GM12873 (cell line): ENCODE data around the gene THRSP.

Experiments
- TF ChIP-seq, protein P1 (sequence below): IDR thresholded peaks from 2 replicates; pipeline ENCODE4 v1.5.1; 2012; ENCODE audit warnings: low read depth, mild to moderate bottlenecking, moderate library complexity, low read length, control low read depth; ENCODE audit not compliant: insufficient read depth; ENCODE audit errors: missing control alignments

THRSP gene

DNA sequence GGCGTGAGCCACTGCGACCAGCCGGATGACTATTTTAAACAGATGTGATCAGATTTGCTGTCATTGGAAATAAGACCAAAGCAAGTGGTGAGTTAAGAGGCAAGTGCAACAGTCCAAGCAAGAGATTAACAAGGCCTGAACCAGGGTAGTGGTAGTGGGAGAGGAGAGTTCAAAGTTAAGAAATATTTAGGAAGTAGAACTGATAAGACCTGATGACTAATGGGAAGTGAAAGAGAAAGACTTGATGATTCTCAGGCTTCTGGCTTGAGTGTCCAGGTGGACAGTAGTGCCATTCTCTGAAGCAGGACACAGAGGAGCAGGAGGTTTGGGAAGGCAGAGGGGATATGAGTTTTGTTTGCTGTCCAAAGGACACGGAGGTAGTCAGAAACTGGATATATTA lies 8.8 kb downstream of the THRSP start:
- TF ChIP-seq, protein P1, sequence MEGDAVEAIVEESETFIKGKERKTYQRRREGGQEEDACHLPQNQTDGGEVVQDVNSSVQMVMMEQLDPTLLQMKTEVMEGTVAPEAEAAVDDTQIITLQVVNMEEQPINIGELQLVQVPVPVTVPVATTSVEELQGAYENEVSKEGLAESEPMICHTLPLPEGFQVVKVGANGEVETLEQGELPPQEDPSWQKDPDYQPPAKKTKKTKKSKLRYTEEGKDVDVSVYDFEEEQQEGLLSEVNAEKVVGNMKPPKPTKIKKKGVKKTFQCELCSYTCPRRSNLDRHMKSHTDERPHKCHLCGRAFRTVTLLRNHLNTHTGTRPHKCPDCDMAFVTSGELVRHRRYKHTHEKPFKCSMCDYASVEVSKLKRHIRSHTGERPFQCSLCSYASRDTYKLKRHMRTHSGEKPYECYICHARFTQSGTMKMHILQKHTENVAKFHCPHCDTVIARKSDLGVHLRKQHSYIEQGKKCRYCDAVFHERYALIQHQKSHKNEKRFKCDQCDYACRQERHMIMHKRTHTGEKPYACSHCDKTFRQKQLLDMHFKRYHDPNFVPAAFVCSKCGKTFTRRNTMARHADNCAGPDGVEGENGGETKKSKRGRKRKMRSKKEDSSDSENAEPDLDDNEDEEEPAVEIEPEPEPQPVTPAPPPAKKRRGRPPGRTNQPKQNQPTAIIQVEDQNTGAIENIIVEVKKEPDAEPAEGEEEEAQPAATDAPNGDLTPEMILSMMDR = no peak

DNA sequence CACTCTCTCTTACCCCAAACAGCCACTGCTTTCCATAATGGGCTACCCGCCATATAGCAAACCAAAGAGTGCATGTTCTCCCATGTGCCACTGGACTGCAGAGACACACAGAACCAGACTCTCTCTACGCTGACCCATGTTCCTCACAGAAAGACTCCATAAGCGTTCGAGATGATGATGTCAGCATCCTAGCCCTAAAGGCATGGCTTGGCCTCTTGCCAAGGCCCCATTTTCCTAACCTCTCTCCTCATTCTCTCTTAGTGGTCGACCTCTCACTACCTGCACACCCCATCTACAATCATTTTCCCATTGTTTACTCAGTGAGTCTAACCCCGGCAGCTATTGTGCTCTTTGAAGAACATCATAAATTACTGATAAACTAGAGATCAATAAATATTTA lies 11.1 kb downstream of the THRSP start:
- TF ChIP-seq, protein P1 = no peak

DNA sequence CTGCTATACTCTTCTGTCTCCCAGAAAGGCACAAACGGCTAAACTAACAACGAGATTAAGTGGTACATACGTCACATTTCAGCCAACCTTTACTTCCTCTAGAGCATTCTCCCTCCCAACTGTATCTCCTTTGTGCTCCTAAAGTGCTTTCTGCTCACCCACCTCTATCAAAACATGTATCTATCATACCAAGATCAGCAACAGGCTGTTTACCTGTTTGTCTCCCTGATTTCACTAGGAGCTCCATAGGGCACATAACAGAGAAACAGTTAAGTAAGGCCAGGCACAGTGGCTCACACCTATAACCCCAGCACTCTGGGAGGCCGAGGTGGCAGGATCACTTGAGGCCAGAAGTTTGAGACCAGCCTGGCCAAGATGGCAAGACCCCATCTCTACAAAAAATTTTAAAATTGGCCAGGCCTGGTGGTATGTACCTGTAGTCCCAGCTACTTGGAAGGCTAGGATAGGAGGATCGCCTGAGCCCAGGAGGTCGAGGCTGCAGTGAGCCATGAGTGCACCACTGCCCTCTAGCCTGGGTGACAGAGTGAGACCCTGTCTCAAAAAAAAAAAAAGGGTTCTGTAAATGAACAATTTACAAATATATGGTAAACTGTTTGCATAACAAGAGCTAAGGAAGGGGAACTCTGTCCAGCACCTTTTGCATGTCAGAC lies 13.2 kb downstream of the THRSP start:
- TF ChIP-seq, protein P1 = no peak

DNA sequence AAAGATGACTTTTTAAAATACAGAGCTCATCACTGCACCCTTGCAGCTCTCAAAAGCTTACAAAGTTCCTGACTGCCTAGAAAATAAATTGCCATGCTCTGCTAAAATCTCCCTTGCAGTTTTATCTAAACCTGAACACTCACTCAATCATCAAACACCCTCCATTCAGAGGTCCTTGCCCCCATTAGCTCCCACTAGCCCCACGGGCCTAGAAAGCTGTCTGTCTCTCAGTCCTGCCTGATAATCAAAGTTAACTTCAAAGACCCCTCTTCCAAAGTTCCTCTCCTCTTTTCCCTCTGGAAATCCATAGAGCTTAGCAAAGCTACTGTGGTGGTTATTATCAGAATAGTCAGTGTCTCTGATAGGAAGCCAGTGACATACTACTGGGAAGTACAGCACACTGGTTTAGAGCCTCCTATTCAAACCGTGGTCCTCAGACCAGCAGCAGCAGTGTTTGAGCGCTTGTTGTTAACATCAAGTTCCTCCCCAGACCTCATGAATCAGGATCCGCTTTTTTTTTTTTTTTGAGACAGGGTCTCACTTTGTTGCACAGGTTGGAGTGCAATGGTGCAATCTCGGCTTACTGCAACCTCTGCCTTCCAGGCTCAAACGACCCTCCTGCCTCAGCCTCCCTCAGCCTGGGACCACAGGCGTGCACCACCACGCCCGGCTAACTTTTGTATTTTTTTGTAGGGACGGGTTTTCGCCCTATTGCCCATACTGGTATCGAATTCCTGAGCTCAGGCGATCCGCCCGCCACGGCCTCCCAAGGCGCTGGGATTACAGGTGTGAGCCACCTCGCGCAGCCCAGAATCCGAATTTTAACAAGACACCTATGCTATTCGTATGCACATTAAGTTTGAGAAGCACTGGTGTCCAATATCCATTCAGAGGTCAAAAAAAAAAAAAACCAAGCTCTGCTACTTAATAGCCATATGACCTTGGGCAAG lies 14.8 kb downstream of the THRSP start:
- TF ChIP-seq, protein P1 = no peak

DNA sequence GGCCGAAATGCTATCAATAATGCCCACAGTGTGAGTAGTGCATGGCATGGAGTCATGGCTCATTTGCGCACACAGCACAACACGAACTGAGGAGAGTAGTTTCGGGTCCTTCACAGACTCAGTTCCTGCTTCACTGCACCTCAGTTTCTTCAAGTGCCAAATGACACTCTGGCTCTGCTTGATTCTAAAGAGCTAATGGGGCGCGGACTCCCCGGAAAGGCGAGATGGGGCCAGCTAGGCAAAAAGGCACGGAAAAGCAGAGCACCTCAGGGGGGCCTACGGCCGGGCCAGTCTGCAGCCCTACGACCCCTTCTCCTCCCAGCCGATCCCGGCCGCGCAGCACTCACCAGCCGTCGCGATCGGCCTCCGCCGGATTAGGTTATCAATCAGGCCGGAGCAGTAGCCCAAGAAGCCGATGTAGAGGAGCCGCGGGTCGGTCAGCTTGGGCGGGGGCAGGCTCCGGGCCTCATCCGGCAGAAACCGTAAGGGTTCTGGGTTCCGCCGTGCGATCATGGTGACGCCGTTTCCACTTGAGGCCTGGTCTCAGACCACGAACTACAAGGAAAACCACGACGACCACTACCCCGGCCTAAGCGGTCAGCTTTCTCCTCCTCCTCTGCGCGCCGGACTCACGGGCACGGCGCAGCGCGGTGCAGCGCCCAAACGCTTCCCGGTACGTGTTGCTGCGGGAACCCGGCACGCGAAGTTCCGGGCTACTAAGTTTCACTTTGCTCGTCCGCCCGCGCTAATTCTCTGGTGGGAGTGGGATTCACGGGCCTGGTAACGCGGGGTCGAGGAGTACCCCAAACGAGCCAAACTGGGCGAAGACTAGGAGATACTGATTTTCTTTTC lies 15.8 kb downstream of the THRSP start, which contains the start of gene NDUFC2:
TSS of gene NDUFC2 (minus strand) at position 631 of the 852 bp plus-strand sequence. CDS start at position 513, 118 bp downstream.
- TF ChIP-seq, protein P1 = no peak

DNA sequence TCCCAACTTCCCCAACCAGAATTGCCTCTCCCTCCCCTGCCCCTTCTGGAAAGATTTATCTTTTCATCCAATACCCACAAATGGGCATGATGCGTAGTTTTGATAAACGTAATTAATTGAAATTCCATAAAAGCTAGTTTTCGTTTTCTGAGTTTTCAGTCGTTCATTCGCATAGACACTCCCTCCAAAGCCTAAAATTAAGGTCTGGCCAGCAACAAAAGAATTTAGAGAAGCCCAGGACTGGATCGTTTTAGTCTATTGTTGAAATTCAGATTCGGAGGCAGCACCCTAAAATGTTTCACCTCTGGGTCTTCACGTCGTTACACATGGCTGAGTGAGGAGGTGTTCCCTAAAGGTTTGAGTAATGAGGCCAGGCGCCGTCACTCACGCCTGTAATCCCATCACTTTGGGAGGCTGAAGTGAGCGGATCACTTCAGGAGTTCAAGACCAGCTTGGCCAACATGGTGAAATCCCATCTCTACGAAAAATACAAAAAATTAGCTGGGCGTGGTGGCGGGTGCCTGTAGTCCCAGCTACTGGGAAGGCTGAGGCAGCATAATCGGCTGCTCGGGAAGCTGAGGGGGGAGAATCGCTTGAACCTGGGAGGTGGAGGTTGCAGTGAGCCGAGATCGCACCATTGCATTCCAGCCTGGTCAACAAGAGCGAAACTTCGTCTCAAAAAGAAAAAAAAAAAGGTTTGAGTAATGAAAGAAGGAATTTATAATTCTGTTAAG lies 16.6 kb downstream of the THRSP start:
- TF ChIP-seq, protein P1 = no peak
